ENCODE data around the gene ANAPC2. TPM values are rescaled to one million over a fixed set of nuclear protein-coding genes. Genes with fewer than 3 reads are reported as not detected.

Gene ANAPC2
- total and polyA plus RNA-seq, 10 donors: 27.8 to 93.0 (median 55.3) TPM

DNA sequence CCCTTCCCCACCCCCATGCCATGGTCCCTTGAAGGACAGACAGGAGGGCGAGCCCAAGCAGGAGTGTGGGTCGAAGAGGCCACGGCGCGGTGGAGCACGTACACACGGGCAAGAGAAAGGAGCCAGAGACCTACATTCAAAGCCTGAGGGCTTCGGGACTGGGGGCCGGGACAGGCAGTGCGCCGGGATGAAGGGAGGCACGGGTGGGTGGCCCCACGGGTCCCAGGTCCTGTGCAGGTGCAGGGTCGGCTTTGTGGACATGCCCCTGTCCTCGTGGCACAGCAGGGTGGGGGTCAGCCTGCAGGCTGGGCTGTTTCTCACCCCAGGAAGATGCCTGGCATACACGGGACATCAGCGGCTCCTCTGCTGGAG, 28.3 kb downstream of the ANAPC2 start:
- DNase-seq: no peak
- Histone ChIP-seq H3K4me1 (peaks cover 5 to 51% (median 27%) of the 10 kb centered on the region in 6 donors), H3K36me3 (no peaks in the 10 kb centered on the region), H3K9me3 (no peaks in the 10 kb centered on the region), H3K4me3 (no peak overlapping the region), H3K27me3 (replicated peaks in 1 of 7) (peaks cover 8 to 100% (median 96%) of the 10 kb centered on the region in 7 donors), H3K27ac (no peak overlapping the region)
- TF ChIP-seq, protein P1, sequence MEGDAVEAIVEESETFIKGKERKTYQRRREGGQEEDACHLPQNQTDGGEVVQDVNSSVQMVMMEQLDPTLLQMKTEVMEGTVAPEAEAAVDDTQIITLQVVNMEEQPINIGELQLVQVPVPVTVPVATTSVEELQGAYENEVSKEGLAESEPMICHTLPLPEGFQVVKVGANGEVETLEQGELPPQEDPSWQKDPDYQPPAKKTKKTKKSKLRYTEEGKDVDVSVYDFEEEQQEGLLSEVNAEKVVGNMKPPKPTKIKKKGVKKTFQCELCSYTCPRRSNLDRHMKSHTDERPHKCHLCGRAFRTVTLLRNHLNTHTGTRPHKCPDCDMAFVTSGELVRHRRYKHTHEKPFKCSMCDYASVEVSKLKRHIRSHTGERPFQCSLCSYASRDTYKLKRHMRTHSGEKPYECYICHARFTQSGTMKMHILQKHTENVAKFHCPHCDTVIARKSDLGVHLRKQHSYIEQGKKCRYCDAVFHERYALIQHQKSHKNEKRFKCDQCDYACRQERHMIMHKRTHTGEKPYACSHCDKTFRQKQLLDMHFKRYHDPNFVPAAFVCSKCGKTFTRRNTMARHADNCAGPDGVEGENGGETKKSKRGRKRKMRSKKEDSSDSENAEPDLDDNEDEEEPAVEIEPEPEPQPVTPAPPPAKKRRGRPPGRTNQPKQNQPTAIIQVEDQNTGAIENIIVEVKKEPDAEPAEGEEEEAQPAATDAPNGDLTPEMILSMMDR (IDR thresholded peaks at IDR 0.05 in 8 of 11, conservative IDR thresholded peaks at IDR 0.05 in 3 of 11): no peak
- TF ChIP-seq POLR2AphosphoS5 (IDR thresholded peaks at IDR 0.05) (no peak), POLR2A (IDR thresholded peaks at IDR 0.05) (no peak)
- WGBS, 5 donors: 69 to 75% (median 71%) methylated on average over 16 to 17 of the region's 17 CpGs
- intact Hi-C loops (cut with DNase I; ENCODE audit: low total_unique reads): no loop called here

DNA sequence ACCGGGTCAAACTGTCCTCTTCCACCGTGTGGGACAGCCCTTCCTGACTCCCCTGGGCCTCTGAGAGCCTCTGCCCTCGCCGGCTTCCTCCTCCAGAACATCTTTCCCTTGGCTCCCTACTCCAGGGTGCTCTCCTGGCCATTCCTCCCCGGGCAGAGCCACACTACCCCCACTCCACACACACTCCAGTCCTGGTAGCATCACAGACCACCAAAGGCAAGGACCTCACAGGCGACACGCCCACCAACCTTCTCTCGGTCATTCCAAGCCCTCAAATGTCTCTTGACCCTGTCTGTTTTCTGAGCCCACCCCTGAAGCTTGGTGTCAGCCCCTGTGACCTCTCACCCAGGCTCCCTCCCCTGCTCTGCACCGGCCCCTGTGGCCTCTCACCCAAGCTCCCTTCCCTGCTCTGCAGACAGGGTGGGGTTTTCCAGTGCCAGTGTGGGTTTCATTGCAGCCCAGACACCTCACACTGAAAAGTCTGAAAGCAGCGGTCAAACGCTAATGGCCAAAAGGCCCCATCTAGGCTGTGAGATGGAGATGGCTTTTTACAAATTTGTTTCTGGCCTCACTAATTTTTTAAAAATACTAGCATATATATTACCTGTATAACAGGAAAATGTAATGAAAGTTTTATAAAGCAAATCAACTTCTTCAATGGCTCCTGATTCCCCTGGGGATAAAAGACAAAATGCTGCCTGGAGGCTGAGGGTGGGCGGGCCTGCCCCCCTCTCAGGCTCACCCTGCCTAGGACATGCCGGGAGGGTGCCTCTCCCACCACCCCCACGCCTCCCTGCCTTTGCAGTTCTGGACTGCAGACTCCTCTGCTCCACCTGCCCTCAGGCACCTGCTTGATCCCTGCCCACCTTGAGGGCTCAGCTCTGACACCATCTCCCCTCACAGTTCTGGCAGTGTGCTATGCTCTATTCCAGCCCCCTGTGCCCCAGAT, 29.0 kb downstream of the ANAPC2 start:
- no peak overlapping the region for H3K27ac ChIP-seq
- peaks cover 5 to 100% (median 89%) of the 10 kb centered on the region in 7 donors for H3K27me3 ChIP-seq (replicated peaks in 1 of 7)
- H3K4me1 ChIP-seq: peaks cover 5 to 51% (median 27%) of the 10 kb centered on the region in 6 donors
- intact Hi-C loops (cut with DNase I; ENCODE audit: low total_unique reads): no loop called here
- TF ChIP-seq POLR2AphosphoS5 (IDR thresholded peaks at IDR 0.05) (no peak), POLR2A (IDR thresholded peaks at IDR 0.05) (no peak)
- TF ChIP-seq, protein P1 (IDR thresholded peaks at IDR 0.05 in 8 of 11, conservative IDR thresholded peaks at IDR 0.05 in 3 of 11): no peak
- WGBS, 5 donors: 29 to 48% (median 37%) methylated on average over 14 of the region's 14 CpGs
- no peaks in the 10 kb centered on the region for H3K9me3 ChIP-seq
- no peak for DNase-seq
- no peak overlapping the region for H3K4me3 ChIP-seq
- no peaks in the 10 kb centered on the region for H3K36me3 ChIP-seq

DNA sequence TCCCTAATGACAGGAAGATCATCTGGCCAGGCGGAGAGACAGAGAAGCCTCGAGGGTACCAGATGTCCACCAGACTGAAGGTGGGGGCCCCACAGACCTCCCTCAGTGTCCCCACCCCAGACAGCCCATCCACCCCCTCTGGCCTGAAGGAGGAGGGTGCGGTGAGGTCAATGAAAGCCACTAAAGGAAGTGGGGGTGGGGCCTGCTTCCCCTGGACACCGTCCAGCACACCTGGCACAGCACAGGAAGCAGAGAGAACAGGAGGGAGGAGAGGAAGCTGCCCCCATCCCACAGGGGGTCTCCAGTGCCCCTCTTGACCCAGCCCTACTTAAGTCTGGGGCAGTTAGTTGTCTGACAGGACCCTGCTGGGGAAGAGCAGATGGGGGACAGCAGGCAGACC, 29.7 kb downstream of the ANAPC2 start:
- H3K36me3 ChIP-seq: no peaks in the 10 kb centered on the region
- no peaks in the 10 kb centered on the region for H3K9me3 ChIP-seq
- WGBS, 5 donors: 16 to 31% (median 18%) methylated on average over 4 of the region's 4 CpGs
- intact Hi-C loops (cut with DNase I; ENCODE audit: low total_unique reads): no loop called here
- DNase-seq: no peak
- no peak overlapping the region for H3K4me3 ChIP-seq
- H3K27me3 ChIP-seq (replicated peaks in 1 of 7): peaks cover 5 to 93% (median 82%) of the 10 kb centered on the region in 7 donors
- H3K27ac ChIP-seq: no peak overlapping the region
- TF ChIP-seq POLR2A (IDR thresholded peaks at IDR 0.05): no peak
- TF ChIP-seq POLR2AphosphoS5 (IDR thresholded peaks at IDR 0.05): no peak
- TF ChIP-seq, protein P1 (IDR thresholded peaks at IDR 0.05 in 8 of 11, conservative IDR thresholded peaks at IDR 0.05 in 3 of 11): no peak
- peaks cover 5 to 51% (median 27%) of the 10 kb centered on the region in 6 donors for H3K4me1 ChIP-seq

Measured in spleen (tissue), 11 donors.